Esophagus squamous epithelium (tissue), 5 donors: ENCODE results near the gene IGSF9B. TPM values are rescaled to one million over a fixed set of nuclear protein-coding genes. Genes with fewer than 3 reads are reported as not detected.

Experiments
- DNase-seq: peaks from one replicate; lab custom pipeline; 2025; lab: John Stamatoyannopoulos, UW
- H3K27ac ChIP-seq, 4 donors: fragments of 200-600 bp; sonication (generic); one replicate each; pipeline ENCODE4 v1.5.1; 2016 to 2019; ENCODE audit warnings: mild to moderate bottlenecking in 1 of 4
- H3K27me3 ChIP-seq, 4 donors: fragments of 200-600 bp; sonication (generic); 1 replicate in 3 of 4; 2 replicates in 1 of 4; pipeline versions ENCODE4 v1.5.1 to v1.6.0; 2017 to 2021; ENCODE audit warnings: antibody characterized with exemption in 1 of 4
- H3K36me3 ChIP-seq, 3 donors: fragments of 200-600 bp; sonication (generic); one replicate each; pipeline ENCODE4 v1.5.1; 2016 to 2019
- H3K4me1 ChIP-seq, 3 donors: fragments of 200-600 bp; sonication (generic); one replicate each; pipeline ENCODE4 v1.5.1; 2017 to 2019
- H3K4me3 ChIP-seq, 4 donors: fragments of 200-600 bp; sonication (generic); 1 replicate in 3 of 4; 2 replicates in 1 of 4; pipeline ENCODE4 v1.5.1; 2016 to 2019; ENCODE audit warnings: mild to moderate bottlenecking in 2 of 4, moderate library complexity in 1 of 4
- H3K9me3 ChIP-seq, 3 donors: fragments of 200-600 bp; sonication (generic); one replicate each; pipeline ENCODE4 v1.5.1; 2016 to 2019
- POLR2A ChIP-seq, 4 donors: fragments of 450-650 bp; IDR thresholded peaks; one replicate each; pipeline ENCODE4 v1.6.1; 2017; ENCODE audit warnings: antibody characterized with exemption in 4 of 4, mild to moderate bottlenecking in 4 of 4, moderate library complexity in 3 of 4
- WGBS, 2 donors: methylation state at CpG; one replicate each; pipeline ENCODE4 v1.1.5; 2018; 5-methylcytosine and 5-hydroxymethylcytosine counted together
- intact Hi-C: fragments of 100-400 bp; cut with DNase I; formaldehyde crosslinking; loops from one replicate; pipeline ENCODE4 v1.15.0; 2022
- total RNA-seq, 4 donors: library from RNA; depleted of rRNA; stranded (reverse); fragments of >200 nt; gene quantifications; one replicate each; pipeline ENCODE4 v1.1.0, GENCODE V29; 2016
- TF ChIP-seq, protein P1 (sequence below), 6 experiments: fragments of 450-650 bp in 4 of 6; fragments of 200-600 bp in 2 of 6; sonication (generic) in 2 of 6; IDR thresholded peaks; one replicate each; pipeline ENCODE4 v1.5.1; 2016 to 2019; ENCODE audit warnings: antibody characterized with exemption in 6 of 6, mild to moderate bottlenecking in 4 of 6, moderate library complexity in 4 of 6
- donor health status: DM: yes; HTN: yes; CAD: no.

Gene IGSF9B
- total RNA-seq, 4 donors from 2014 or later: 1.1 to 4.8 (median 1.8) TPM

DNA sequence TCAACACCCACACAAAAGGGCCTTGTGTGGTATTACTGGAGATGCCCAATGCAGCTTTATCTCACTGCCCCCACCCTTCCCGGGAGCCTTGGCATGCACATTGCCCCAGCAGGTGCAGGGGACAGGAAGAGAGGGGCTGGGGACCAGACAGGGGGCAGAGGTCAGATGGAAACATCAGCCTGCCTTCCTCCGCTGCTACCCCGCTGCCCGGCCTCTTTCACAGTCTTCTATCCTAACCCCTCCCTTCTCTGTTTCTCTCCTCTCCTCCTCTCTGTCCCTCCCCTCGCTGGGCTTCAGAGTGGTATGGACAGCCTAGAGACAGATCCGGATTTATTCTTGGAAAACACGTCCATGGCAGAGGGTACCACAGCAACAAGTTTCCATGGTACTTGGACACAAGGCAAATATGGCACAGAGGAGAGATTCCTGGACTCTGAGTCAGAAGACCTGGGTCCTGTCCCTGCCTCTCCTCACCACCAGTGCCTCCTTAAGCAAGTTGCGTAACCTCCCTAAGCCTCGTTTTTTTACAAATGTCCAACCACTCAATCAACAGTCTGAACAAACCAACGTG lies 8.3 kb upstream of the IGSF9B start:
- intact Hi-C loops: no loop called here

DNA sequence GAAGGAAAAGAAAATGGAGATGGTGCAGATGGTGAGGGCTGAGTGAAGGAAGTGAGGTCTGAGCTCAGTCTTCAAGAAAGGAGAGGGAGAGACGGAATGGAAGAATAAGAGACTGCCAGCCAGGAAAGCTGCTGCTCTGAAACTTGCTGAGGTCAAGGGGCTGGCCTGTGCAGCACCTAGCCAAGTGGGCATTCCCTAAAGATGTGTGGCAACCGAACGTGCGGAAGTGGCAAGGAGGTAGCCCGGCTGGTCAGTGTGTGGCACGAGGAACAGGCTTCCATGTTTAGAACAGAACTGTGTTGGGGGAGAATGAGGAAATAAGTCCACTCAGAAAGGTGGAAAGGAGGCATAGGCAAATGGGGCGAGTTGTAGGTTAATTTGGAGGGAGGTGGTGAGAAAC lies 7.6 kb upstream of the IGSF9B start:
- H3K27ac ChIP-seq: peak overlapping the region in 2 of 4 donors; percentile 31 to 63
- 87% methylated on average over 7 of the region's 7 CpGs for WGBS, 2 donors
- peaks cover 0 to 27% (median 7%) of the 10 kb centered on the region in 3 donors for H3K4me1 ChIP-seq
- H3K4me3 ChIP-seq: no peak overlapping the region
- intact Hi-C loops: no loop called here
- H3K9me3 ChIP-seq: no peaks in the 10 kb centered on the region
- no peak for DNase-seq
- TF ChIP-seq POLR2A (IDR thresholded peaks at IDR 0.05): no peak
- TF ChIP-seq, protein P1, sequence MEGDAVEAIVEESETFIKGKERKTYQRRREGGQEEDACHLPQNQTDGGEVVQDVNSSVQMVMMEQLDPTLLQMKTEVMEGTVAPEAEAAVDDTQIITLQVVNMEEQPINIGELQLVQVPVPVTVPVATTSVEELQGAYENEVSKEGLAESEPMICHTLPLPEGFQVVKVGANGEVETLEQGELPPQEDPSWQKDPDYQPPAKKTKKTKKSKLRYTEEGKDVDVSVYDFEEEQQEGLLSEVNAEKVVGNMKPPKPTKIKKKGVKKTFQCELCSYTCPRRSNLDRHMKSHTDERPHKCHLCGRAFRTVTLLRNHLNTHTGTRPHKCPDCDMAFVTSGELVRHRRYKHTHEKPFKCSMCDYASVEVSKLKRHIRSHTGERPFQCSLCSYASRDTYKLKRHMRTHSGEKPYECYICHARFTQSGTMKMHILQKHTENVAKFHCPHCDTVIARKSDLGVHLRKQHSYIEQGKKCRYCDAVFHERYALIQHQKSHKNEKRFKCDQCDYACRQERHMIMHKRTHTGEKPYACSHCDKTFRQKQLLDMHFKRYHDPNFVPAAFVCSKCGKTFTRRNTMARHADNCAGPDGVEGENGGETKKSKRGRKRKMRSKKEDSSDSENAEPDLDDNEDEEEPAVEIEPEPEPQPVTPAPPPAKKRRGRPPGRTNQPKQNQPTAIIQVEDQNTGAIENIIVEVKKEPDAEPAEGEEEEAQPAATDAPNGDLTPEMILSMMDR (IDR thresholded peaks at IDR 0.05): no peak
- peaks cover 0 to 43% (median 0%) of the 10 kb centered on the region in 4 donors for H3K27me3 ChIP-seq
- H3K36me3 ChIP-seq: no peaks in the 10 kb centered on the region

More for the DNA sequence above, 8.3 kb upstream of the IGSF9B start:
- Histone ChIP-seq H3K27me3 (peaks cover 0 to 43% (median 0%) of the 10 kb centered on the region in 4 donors), H3K4me1 (peaks cover 0 to 27% (median 7%) of the 10 kb centered on the region in 3 donors), H3K27ac (peak overlapping the region in 3 of 4 donors; percentile 34 to 63 (median 52)), H3K9me3 (no peaks in the 10 kb centered on the region), H3K36me3 (no peaks in the 10 kb centered on the region), H3K4me3 (no peak overlapping the region)
- 46 to 55% methylated on average over 9 to 10 of the region's 10 CpGs for WGBS, 2 donors
- DNase-seq: no peak
- TF ChIP-seq, protein P1 (IDR thresholded peaks at IDR 0.05): no peak

DNA sequence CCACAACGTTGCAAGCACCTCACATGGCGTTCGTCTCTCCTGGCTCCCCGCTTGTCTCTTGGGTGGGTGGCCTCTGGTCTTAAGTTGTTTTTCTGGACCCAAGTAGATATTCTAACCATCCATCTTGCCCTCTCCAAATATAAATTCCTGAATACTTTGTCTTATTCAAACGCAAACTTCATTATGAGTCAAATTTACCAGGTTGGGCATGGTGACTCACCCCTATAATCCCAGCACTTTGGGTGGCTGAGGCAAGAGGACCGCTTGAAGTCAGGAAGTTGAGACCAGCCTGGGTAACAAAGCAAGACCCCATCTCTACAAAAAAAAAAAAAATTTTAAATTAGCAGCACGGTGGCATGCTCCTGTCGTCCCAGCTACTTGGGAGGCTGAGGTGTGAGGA lies 5.1 kb upstream of the IGSF9B start:
- Histone ChIP-seq H3K27ac (no peak overlapping the region), H3K36me3 (no peaks in the 10 kb centered on the region), H3K4me3 (no peak overlapping the region), H3K4me1 (peaks cover 0 to 28% (median 12%) of the 10 kb centered on the region in 3 donors), H3K9me3 (no peaks in the 10 kb centered on the region), H3K27me3 (peaks cover 0 to 41% (median 0%) of the 10 kb centered on the region in 4 donors)
- WGBS, 2 donors: 66 to 73% methylated on average over 8 of the region's 8 CpGs
- TF ChIP-seq, protein P1 (IDR thresholded peaks at IDR 0.05): no peak
- TF ChIP-seq POLR2A (IDR thresholded peaks at IDR 0.05): no peak
- intact Hi-C loops: no loop called here
- no peak for DNase-seq

DNA sequence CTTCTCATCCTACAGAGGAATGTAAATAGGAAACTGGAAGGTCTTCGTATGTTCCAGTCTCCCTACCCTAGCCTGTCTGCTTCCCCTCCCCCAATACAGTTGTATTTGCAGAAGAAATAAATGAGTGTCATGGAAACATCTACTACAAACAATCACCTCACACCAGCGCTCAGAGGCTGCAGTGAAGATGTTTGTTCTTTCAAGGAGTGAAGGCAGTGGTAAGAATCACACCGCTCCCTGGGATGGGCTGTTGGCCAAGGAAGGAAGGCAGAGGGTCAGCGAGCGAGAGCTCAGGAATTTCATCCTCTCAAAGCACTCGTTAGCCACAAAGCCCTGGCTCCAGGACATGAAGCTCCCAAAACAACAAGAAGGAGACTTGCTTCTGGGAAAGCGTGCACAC lies 1.1 kb upstream of the IGSF9B start:
- H3K27ac ChIP-seq: peak overlapping the region in 3 of 4 donors; percentile 67 to 88 (median 86)
- intact Hi-C loops: no loop called here
- no peaks in the 10 kb centered on the region for H3K36me3 ChIP-seq
- peaks cover 16 to 46% (median 19%) of the 10 kb centered on the region in 3 donors for H3K4me1 ChIP-seq
- H3K4me3 ChIP-seq: no peak overlapping the region
- no peak for DNase-seq
- WGBS, 2 donors: 20 to 47% methylated on average over 4 to 7 of the region's 7 CpGs
- H3K27me3 ChIP-seq: peaks cover 0 to 68% (median 3%) of the 10 kb centered on the region in 4 donors
- H3K9me3 ChIP-seq: no peaks in the 10 kb centered on the region
- no peak for TF ChIP-seq POLR2A (IDR thresholded peaks at IDR 0.05)
- TF ChIP-seq, protein P1 (IDR thresholded peaks at IDR 0.05): no peak

DNA sequence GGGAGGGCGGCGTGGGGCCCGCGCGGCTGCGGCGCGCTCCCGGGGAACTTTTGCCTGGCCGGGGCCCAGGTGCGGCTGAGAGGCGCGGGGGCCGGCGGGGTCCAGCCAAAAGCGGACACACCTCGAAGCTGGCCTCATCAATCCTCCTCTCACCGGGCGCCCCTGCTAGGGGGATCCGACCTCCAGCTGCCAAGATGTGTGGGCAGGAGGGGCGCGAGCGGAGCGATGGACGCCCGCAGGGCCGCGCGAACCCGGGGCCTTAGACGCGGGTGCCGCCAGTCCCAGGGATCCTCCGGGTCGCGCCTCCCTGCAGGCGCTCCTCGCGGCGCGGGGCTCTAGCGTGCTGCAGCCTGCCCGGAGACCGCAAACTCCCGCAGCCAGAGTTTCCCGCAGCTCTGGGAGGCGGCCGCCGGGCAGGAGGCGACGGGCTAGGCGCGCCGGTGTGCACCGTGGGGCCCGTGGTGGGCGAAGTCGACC lies 785 bp downstream of the IGSF9B start:
- WGBS, 2 donors: no CpG with 5 or more reads among the region's 58 CpGs
- peak overlapping the region; percentile 62 to 88 (median 83) for H3K27ac ChIP-seq
- no peaks in the 10 kb centered on the region for H3K36me3 ChIP-seq
- TF ChIP-seq, protein P1 (IDR thresholded peaks at IDR 0.05): no peak
- TF ChIP-seq POLR2A (IDR thresholded peaks at IDR 0.05): no peak
- H3K27me3 ChIP-seq: peaks cover 0 to 87% (median 3%) of the 10 kb centered on the region in 4 donors
- no peaks in the 10 kb centered on the region for H3K9me3 ChIP-seq
- H3K4me1 ChIP-seq: peaks cover 19 to 65% (median 33%) of the 10 kb centered on the region in 3 donors
- DNase-seq: no peak
- intact Hi-C loops: no loop called here
- H3K4me3 ChIP-seq: peak overlapping the region; percentile 38 to 79 (median 60)
